NCI-H82 (cell line): ENCODE measurements around the gene FDXACB1.
"Not testable (repeated sequence)": the region's sequence is repeated elsewhere in the genome, so short reads cannot be mapped to it uniquely, and the experiment has no call there.

Experiments
- DNase-seq: peaks from one replicate; lab custom pipeline; 2025; lab: John Stamatoyannopoulos, UW

Gene FDXACB1

DNA sequence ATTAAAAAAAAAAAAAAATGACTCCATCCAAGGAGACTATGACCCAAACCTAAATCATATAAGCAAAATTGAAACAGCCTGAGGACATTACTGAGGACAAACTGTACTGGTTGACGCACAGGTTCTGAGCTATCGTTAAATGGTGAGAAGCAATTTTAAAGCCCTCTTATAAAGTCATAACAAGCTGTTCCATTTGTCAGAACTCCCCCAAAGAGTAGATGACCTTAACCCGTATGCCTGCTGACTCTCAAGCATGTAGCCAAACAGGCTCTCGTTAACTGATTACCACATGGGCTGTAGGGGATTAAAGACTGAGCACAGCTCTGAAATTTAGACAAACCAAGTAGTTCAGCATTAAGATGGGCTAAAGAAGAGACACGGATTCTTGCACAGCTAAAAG lies 30.4 kb upstream of the FDXACB1 start:
- peak; percentile 59 for DNase-seq

DNA sequence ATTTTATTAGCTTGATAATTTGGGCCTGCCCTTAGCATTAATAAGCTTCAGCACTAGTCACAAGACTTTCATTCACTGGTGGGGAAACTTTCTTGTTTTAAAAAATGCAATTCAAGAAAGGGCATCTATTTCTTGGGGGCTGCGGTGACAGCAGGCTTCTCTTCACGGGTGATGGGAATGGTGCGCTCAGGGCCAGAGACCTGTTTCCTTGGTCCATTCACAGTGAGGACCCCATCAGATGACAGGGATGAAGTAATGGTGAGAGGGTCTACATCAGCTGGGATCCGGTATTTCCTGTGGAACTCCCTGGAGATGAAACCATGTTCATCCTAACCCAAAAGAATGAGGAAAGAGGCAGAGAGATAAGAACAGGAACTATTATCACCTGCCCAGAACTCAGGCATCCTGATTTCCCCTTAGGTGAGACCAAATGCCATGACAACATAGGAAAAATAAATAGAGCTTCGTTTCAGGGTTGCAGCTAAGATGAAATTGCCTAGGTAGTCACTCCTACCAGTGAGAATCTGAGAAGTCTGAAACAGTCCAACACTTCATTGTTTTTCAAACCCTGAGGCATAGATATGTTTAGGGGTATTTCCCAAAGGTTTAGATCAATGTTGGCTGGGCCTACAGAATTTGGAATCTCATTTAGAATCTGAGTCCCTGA lies 29.8 kb upstream of the FDXACB1 start:
- no peak for DNase-seq

GRCh38 chr11:111906680-111907079 lies 27.7 kb upstream of the FDXACB1 start:
- DNase-seq: no peak

- DNase-seq: no peak
These were observed 26.4 kb upstream of the FDXACB1 start for GRCh38 chr11:111905411-111905810.

GRCh38 chr11:111886844-111887243 lies 7.9 kb upstream of the FDXACB1 start:
- DNase-seq: no peak

DNA sequence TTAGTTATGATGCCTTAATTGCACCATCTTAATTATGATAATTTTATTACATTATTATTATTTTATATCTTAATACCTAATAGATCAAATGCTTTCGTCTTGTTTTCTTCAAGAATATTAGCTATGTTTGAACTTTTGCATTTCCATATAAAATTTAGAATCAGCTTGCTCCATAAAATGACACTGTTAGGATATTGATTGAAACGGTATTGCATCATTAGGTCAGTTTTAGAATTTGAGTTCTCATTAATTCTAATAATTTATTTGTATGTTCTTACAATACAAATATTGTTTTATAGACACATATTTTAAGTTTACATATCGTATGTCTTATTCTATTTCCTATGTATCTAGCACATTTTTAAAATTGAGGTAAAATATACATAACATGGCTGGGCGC lies 7.1 kb upstream of the FDXACB1 start:
- DNase-seq: no peak

- DNase-seq: not testable (repeated sequence)
These were observed 6.1 kb upstream of the FDXACB1 start for GRCh38 chr11:111885053-111885452.

GRCh38 chr11:111882202-111882601 lies 3.2 kb upstream of the FDXACB1 start:
- DNase-seq: no peak

- no peak for DNase-seq
These were observed 634 bp upstream of the FDXACB1 start for GRCh38 chr11:111879637-111879960.

DNA sequence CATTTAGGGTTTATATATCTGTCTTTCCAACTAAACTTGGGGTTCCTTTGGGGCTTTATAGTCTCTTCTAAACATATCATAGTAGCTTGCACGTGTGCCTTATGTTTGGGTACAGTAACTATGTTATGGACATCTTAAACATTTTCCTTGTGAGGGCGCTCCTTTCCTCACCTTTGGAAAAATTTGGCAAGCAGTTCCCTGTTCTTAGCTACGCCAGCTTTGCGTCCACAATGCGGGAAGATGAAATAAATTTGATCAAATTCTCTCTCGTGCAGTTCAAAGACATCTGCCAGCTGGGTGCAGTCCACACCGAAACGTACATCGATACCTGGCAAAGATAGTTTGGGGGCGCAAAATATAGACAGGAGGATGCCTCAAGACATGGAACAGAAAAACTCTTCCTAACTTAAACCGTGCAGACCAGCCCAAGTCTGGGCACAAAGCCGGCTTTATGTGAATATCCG lies 548 bp downstream of the FDXACB1 start:
- peak; percentile 55 for DNase-seq

GRCh38 chr11:111871693-111872161 lies 7.2 kb downstream of the FDXACB1 start:
- peak; percentile 4 for DNase-seq

- DNase-seq: peak; percentile 79
These were observed 7.9 kb downstream of the FDXACB1 start, which contains the start of gene ALG9 for GRCh38 chr11:111870886-111871692. ALG9 (minus strand) TSS chr11:111871581; CDS start chr11:111871482, 99 bp downstream.

DNA sequence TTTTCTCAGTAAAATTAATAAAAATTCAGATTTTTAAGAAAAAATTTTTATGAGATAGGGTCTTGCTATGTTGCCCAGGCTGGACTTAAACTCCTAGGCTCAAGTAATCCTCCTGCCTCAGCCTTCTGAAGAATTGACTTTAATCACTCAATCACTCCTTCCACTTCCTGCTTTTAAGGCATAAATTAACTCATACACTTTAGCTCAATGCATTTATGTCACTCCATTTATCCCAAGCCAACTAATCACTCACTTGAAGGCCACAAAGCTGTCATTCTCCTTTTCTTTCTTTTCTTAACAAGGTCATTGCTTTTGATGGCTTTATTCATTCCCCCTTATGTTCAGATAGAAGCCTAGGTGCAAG lies 8.5 kb downstream of the FDXACB1 start:
- DNase-seq: no peak

GRCh38 chr11:111870113-111870512 lies 8.9 kb downstream of the FDXACB1 start:
- no peak for DNase-seq

DNA sequence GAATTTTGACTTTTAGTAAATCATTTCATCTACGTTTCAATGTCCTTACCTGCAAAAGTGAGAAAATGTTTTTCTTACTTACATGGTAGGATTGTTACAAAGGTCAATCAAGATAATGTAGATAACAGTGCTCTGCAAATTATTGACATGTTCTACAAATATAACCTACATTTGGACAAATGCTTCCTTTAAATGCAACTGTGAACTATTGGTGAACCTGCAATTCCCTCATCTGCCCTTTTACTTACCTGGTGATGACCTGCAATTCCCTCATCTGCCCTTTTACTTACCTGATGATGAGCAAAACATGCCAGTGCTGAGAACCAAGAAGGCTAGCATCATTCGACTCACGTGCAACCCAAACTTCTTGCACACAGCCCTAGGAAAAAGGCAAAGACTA lies 18.7 kb downstream of the FDXACB1 start:
- DNase-seq: no peak

DNA sequence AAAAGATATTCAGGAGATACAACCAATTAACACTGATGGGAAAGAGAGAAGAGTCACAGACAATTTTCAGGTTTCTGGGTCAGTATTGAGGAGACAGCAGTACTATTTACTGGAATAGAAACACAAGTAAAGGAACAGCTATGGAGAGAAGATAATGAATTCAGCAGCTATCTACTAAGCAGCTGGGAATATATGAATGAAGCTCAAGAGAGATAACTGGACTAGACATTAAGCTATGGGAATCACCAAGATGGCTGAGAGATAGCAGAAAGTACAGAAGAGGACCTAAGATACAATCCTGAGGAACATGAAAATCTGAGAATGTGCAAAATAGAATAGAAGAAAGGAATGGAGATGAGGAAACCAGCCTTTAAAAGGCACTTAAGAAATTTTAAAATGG lies 23.5 kb downstream of the FDXACB1 start:
- no peak for DNase-seq

GRCh38 chr11:111852103-111852502 lies 26.9 kb downstream of the FDXACB1 start:
- no peak for DNase-seq

GRCh38 chr11:111851636-111852035 lies 27.3 kb downstream of the FDXACB1 start:
- peak; percentile 1 for DNase-seq

GRCh38 chr11:111851067-111851466 lies 27.9 kb downstream of the FDXACB1 start:
- no peak for DNase-seq

DNA sequence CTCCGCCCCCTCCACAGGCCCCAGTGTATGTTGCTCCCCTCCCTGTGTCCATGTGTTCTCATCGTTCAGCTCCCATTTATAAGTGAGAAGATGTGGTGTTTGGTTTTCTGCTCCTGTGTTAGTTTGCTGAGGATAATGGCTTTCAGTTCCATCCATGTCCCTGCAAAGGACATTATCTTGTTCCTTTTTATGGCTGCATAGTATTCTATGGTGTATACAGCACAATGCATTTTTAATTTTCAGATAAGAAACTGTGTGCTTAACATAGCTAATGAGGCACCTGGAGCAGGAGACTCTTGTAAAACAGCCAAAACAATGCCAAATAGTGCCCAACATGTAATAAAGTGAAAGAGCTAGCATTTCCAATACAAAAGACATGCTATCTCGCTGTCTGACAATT lies 29.3 kb downstream of the FDXACB1 start:
- no peak for DNase-seq

DNA sequence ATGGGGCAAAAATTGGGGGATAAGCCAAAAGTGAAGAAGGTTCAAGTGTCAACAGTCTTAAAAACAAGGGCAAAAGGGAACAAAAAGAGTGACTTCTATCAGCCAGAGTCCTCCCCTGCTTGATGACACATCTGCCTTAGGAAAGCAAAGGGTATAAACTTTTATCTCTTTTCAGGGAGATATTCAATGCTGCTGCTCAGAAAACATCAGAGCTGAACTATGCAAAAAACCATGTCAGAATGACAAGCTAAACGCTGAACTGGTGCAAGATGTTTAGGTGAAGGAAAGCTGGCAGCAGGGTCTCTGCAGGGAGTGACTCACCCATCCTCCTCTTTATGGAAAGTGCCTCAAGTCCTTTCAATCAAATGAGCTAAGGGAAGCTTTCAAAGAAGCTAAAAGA lies 32.3 kb downstream of the FDXACB1 start:
- DNase-seq: no peak

- DNase-seq: no peak
These were observed 32.9 kb downstream of the FDXACB1 start for GRCh38 chr11:111846063-111846462.

DNA sequence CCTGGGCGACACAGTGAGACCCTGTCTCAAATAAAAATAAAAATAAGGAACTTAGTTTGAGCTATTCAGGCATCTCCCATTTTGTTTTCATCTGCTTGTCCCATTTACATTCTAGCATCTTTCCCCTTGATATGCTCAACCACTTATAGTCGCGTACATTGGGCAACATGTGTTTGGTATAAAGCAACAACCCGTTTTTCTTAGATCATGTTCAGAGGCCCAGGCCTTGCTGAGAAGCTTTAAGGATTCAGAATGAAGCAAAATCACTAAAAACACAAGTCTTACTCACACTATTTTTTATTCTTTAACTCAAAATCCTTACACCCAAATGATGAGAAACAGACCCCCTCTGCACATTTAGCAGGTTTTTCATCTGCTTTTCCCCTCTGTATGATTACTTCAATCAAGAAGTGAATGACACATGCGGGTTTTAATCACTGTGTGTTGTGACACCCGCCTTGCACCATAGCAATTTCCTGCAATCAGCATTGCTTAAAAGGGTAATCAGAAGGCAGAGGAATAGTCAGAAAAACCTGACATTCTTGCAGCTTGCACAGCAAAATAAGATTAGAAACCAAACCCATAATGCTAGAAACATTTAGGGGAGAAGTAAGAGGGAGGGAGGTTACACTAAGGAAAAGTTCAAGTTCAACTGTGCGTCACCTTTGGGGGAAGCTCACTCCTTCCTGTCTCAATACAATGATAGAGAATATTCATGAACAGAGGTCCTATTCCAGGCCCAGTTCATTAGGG lies 33.5 kb downstream of the FDXACB1 start:
- no peak for DNase-seq
